Frontal cortex (tissue), 4 donors: ENCODE results near the gene OLFM1. TPM values are rescaled to one million over a fixed set of nuclear protein-coding genes. Genes with fewer than 3 reads are reported as not detected.

ENCODE experiments used
- DNase-seq, 2 donors: peaks; one replicate each; pipeline ENCODE4 v3.0.0; 2012; ENCODE audit warnings: low spot score in 2 of 2
- FAIRE-seq: peaks from 2 replicates; lab custom pipeline; 2012; peaks lifted over from hg19 to GRCh38; lab: Jason Lieb, UNC
- total RNA-seq: library from RNA; depleted of rRNA; stranded (reverse); fragments of >200 nt; gene quantifications from one replicate; pipeline ENCODE4 v1.2.3, GENCODE V29; 2014
- donor health status: control.
- donor health status: control.
- donor health status: control.

Gene OLFM1
- total RNA-seq, 1 donor from 2014 or later: 69.7 TPM

DNA sequence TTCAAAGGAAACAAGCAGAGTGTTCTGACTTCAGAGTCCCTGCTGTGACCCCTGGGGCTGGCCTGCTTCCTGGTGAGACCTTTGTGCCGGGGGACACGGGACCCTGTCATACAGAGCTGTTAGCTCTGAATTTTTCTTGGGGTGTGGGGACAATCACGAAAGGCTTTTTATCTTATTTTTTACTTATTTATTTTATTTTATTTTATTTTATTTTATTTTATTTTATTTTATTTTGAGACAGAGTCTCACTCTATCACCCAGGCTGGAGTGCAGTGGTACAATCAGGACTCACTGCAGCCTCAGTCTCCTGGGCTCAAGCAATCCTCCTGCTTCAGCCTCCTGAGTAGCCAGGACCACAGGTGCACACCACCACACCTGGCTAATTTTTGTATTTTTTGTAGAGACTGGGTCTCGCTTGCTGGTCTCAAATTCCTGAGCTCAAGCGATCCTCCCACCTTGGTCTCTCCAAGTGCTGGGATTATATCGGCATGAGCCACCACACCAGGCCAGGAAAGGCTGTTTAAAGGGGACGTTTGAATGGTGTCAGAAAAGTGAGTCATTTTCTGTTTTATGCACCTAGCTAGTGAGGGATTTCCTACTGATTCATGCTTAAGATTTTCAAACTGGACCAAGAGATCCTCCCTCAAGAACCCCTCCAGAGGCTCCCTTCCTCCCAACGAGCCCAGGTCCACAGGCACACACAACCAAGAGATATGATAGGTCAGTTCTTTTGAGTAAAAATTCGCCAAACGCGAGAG, 75.7 kb downstream of the OLFM1 start:
- no peak for DNase-seq
- no peak for FAIRE-seq

GRCh38 chr9:135164036-135164435, 76.6 kb downstream of the OLFM1 start:
- FAIRE-seq (no peak), DNase-seq (no peak)

DNA sequence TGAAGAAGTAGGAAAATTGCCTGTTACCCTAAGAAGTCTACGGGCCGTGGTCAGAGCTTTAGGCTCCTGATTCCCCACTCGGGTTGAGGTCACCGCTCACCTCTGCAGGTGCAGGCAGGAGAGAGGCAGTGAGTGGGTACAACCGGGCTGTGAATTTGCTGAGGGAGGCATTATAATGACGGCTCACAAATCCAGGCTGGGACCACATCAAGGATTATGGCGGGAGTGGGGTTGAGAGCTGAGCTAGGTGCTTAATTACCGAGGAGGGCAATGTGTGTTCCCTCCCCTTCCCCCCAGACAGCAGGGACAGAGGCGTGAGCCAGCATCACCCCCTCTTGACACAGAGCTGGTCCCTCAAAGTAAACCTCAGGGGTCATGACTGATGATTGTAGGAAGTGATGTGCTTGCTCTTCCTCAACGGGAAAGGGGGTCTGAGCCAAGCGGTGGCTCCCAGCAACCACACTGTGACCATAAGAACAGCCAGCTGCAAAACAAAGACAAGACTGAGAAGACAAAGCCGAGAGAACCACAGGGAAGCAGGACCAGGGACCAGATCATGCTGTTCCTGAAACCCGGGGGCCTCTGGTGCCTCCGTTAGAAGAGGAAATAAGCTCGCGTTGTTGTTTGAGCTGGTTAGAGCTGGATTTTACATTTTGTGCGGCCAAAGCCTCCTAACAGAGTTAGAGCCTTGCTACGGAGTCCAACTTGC, 77.7 kb downstream of the OLFM1 start:
- FAIRE-seq: no peak

GRCh38 chr9:135165756-135166519, 78.5 kb downstream of the OLFM1 start:
- DNase-seq (no peak), FAIRE-seq (no peak)

More for the DNA sequence above, 77.7 kb downstream of the OLFM1 start:
- DNase-seq: no peak

GRCh38 chr9:135166565-135166964, 79.1 kb downstream of the OLFM1 start:
- FAIRE-seq: no peak
- no peak for DNase-seq

GRCh38 chr9:135167356-135167755, 79.9 kb downstream of the OLFM1 start:
- DNase-seq (no peak), FAIRE-seq (no peak)

DNA sequence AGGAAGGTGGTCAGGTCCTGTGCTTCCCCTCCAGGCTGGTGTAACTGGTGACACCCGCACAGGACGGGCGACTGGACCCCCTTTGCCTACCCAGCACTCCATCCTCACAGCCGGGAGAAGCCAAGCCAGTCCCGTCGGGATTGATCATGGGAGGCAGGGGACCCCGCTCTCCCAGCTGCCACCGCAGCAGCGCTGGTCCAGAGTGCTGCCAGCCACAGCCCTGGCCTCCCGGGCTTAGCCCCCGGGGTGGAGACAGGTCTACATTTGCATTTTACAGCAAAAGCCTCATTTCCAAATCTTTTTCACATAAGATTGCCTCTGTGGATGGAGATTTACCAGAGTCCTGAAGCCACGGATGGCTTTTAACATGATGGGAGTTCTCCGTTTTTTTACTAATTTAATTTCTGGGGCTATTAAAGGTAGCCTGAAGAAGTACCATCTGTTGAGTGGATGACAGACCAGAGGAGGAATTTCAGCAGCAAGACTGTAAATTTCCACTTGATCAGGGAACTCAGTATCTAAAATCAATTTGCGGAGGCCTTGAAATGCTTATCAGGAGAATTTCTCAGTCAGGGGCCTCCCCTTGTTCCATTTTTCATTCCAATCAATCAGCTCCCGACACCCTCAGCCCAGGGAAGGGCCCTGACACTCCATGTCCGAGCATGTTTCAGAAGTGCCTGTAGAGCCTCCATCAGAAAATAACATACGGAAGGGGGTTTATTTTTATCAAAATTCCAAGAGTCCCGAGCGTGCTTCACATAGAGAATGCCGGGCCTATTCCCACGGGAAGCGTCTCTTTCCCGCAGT, 80.6 kb downstream of the OLFM1 start:
- FAIRE-seq (no peak), DNase-seq (no peak)

DNA sequence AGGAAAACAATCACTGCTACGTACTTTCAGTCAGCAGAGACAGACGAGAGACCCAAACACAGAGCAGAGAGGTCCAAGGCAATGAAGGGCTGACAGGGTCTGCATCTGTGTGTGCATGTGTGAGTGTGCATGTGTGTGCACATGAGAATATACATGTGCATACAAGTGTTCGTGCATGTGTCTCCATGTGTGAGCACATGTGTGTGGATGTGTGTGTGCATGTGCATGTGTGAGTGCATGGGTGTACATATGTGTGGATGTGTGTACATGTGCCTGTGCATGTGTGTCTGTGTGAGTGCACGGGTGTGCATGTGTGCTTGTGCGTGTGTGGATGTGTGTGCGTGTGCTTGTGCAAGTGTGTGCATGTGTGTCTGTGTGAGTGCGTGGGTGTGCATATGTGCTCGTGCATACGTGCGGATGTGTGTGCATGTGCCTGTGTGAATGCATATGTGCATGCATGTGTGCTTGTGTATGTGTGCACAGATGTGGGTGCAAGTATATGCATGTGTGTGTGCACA, 82.3 kb downstream of the OLFM1 start:
- no peak for FAIRE-seq
- no peak for DNase-seq

DNA sequence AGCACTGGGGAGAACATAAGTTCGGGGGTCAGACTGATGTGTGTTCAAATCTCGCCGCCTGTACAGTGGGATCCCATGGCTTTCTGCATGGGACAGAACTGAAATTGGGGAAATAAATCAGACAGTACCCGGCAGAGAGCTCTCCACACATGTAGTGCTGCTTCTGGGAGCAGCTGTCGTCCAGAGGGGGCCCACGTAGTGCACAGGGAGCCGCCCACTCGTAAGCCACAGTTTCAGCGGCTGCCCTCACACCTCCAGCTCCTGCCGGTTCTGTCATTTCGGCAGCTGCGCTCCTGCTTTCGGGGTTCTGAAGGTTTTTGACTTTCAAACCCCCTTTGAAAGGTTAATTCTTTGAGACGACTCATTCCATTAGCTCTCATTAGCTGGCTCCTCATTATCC, 83.1 kb downstream of the OLFM1 start:
- FAIRE-seq (no peak), DNase-seq (no peak)

Other genes starting within 250 kb of the OLFM1 start
- not detected for gene FCN2, start 206.9 kb upstream of the OLFM1 start, total RNA-seq
- gene FCN1, start 169.8 kb upstream of the OLFM1 start, total RNA-seq: 0.82 TPM